HUES6 (cell line): Measurements from ENCODE around the gene ATP13A2.

Experiments used
- H3K27ac ChIP-seq: 2 replicates; pipeline ENCODE4 v1.7.0; 2013; ENCODE audit warnings: low read depth, mild to moderate bottlenecking, low read length, inconsistent platforms
- H3K27me3 ChIP-seq: 2 replicates; pipeline ENCODE4 v1.6.1; 2013; ENCODE audit warnings: low read length; ENCODE audit not compliant: control insufficient read depth, insufficient read depth
- H3K36me3 ChIP-seq: 2 replicates; pipeline ENCODE4 v1.6.1; 2013; ENCODE audit warnings: low read length; ENCODE audit not compliant: control insufficient read depth, insufficient read depth
- H3K4me1 ChIP-seq: 2 replicates; pipeline ENCODE4 v1.6.1; 2013; ENCODE audit warnings: low read length; ENCODE audit not compliant: control insufficient read depth, insufficient read depth
- H3K4me3 ChIP-seq: 2 replicates; pipeline ENCODE4 v1.5.1; 2013; ENCODE audit warnings: low read depth, low read length
- H3K9ac ChIP-seq: one replicate; pipeline ENCODE4 v1.6.1; 2013; ENCODE audit warnings: mild to moderate bottlenecking, low read length
- H3K9me3 ChIP-seq: 2 replicates; pipeline ENCODE4 v1.6.1; 2013; ENCODE audit warnings: low read depth, low read length; ENCODE audit not compliant: control insufficient read depth, insufficient read depth

The ATP13A2 gene

DNA sequence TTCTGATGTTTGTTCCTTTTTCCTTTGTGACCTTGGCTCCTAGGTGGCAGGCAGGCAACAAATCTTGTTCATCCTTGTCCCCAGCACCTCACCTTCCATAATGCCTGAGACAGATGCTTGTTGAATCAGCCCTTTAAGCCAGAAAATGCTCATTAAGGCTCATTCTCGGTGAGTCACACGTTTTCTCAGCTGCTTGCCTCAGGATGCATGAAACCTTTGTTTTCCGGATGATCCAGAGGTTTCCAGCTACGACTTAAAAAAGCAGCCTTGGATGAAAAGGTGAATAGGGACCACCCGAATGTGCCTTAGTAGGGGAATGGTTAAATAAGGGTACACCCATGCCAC lies 4.6 kb upstream of the ATP13A2 start:
- Histone ChIP-seq H3K27ac (peak overlapping the region; percentile 59; the same call in 1 of the 2 replicates), H3K9ac (peak overlapping the region; percentile 67)

DNA sequence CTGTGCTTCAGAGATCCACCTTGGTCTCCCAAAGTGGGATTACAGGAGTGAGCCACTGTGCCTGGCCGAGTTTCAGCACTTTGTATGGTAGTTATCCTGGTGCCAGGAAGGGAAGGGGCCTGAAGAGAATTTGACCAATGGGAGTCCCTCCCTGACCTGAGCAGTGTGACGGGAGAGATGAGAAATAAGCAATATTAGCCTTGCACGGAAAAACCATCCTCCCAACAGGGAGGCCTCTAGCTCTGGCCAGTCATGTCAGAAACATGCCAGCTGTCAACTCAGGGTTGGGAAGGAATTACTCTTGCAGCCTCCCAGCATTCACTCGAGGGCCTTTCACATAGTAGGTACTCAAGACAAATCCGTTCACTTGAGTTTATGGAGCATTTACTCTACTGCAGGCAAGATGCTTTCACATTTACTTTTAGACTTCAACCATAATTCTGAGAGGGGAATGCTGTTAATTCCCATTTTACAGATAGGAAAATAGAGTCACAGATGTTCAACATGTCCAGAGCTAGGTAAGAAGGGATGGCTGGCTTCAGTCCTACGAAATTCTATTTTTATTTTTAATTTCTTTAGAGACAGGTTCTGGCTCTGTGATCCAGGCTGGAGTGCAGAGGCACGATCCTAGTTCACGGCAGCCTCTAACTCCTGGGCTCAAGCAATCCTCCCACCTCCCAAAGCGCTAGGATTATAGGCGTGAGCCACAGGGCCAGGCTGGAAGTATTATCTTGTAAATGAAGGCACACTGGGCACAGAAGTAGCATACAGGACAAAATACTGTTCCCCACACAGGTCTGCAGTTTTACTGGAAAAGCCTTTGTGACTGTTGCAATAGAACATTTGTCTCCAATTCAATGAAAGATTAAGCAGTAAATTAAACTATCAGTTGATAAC lies 3.2 kb upstream of the ATP13A2 start:
- H3K27ac ChIP-seq: peak overlapping the region; percentile 22; the same call in 1 of the 2 replicates

More for the DNA sequence above, 4.6 kb upstream of the ATP13A2 start:
- Histone ChIP-seq H3K36me3 (peaks cover 33% of the 10 kb centered on the region), H3K4me3 (no peak overlapping the region; the same call in 1 of the 2 replicates), H3K9me3 (no peaks in the 10 kb centered on the region), H3K4me1 (peaks cover 43% of the 10 kb centered on the region), H3K27me3 (no peaks in the 10 kb centered on the region)

DNA sequence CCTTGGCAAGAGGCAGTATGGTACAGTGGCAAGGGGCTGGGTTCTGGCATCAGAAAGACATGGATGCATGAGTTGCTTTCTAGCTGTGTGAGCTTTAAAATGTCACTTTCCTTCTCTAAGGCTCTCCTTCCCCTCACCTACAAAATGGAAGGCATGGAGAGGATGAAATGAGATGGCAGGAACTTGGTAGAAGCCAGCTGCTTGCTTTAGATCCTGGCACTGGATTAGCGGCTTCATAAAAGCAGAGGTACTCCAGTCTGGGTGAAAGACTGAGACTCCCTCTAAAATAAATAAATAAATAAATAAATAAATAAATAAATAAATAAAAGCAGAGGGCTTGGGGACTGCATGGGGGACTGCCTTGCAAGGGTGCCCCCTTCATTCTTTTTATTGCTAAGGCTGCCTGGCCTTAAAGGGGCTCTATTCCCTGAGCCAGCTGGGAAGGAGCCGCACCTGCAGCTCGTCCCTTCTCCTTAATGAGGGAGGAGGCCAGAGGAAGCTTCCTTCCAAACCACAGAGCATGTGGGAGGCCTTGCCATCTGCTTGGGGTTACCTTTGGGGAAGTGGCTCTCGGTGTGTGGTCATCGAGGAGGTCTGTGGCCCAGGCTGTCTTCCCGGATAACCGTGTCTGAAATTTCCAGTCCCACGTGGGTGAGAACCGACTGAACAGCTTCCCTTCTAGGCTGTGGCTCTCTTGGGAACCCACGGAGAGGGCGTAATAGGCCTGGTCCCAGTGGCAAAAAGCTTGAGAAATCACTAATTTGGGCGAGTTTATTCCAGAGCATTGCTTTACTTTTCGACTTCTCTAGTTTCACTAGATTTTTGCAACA lies 2.0 kb upstream of the ATP13A2 start:
- peaks cover 57% of the 10 kb centered on the region for H3K4me1 ChIP-seq
- H3K4me3 ChIP-seq: no peak overlapping the region
- H3K27ac ChIP-seq: no peak overlapping the region
- no peaks in the 10 kb centered on the region for H3K9me3 ChIP-seq
- no peak overlapping the region for H3K9ac ChIP-seq
- peaks cover 7% of the 10 kb centered on the region for H3K36me3 ChIP-seq
- no peaks in the 10 kb centered on the region for H3K27me3 ChIP-seq

More for the DNA sequence above, 3.2 kb upstream of the ATP13A2 start:
- no peak overlapping the region for H3K9ac ChIP-seq
- peaks cover 19% of the 10 kb centered on the region for H3K36me3 ChIP-seq
- H3K27me3 ChIP-seq: no peaks in the 10 kb centered on the region
- no peaks in the 10 kb centered on the region for H3K9me3 ChIP-seq
- peak overlapping the region; percentile 8; the same call in 1 of the 2 replicates for H3K4me3 ChIP-seq
- peaks cover 52% of the 10 kb centered on the region for H3K4me1 ChIP-seq

DNA sequence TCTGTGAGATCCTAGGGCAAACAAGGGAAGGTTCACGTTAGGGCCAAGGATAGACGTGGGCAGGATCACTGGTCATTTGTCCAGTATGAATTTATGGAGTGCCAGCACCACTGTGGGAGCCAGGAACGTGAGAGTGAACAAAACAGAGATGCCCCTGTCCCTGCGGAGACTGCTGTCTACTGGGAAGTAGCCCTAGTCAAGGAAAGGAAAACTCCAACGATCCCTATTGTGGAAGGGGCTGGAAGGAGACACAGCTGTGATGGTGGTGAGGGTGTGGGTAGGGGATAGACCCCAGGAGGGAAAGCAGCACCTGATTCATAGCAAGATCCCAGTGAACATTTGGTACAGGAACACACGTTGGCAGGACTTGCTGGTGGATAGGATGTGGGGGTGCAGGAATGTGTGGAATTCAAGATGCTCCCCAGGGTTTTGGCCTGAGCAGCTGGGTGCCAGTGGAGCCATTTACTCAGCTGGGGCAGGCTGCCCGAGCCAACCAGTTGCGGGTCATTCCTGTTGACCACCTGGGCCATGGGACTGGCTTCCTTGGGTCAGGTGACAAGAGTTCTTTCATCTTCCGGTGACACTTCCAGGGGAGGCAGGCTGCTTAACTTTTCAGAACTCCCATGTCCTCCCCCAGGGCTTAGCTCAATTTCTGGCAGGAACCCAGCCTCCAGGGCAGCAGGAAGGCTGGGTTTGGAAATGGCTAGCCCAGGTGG lies 1.2 kb upstream of the ATP13A2 start:
- H3K4me3 ChIP-seq: peak overlapping the region; percentile 87; the same call in 1 of the 2 replicates
- H3K27ac ChIP-seq: no peak overlapping the region
- no peaks in the 10 kb centered on the region for H3K9me3 ChIP-seq
- peaks cover under 1% of the 10 kb centered on the region for H3K36me3 ChIP-seq
- no peaks in the 10 kb centered on the region for H3K27me3 ChIP-seq
- H3K9ac ChIP-seq: peak overlapping the region; percentile 13
- peaks cover 57% of the 10 kb centered on the region for H3K4me1 ChIP-seq

DNA sequence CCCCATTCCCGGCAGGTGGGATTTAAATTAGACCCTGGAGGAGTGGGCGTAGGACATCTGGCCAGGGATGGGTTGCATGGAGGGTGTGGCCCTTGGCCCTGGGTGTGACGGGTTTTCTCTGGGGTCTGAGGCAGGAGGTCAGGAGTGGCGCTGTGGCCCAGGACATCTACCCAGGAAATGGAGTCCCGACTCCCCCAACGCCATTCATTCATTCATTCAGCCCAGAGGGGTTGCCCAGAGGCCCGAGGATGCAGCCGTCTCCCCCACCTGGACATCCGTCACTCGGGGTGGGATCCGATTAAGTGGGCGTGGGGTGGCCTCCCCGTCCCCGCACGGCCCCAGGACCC lies 663 bp downstream of the ATP13A2 start:
- Histone ChIP-seq H3K27ac (no peak overlapping the region), H3K9ac (no peak overlapping the region)

DNA sequence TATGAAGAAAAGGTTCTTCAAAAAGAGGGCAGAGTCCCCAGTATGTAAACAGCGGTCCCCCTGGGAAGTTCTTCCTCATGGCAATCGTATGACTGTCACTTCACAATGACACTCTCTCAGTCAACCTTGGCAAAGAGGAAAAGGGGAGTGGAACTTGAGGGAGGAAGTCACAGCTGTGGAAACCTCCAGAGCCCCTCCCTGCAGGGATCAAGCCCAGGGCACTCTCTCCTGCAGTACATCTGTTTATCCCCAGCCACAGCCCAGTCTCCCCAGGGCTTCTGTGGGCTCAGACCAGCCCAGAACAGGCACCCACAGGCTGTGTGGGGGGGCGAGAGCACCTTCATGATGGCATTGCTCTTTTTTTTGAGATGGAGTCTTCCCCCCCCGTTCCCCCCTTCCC lies 2.0 kb downstream of the ATP13A2 start:
- no peak overlapping the region for H3K27ac ChIP-seq
- no peak overlapping the region for H3K9ac ChIP-seq
- no peak overlapping the region for H3K4me3 ChIP-seq
- H3K36me3 ChIP-seq: peaks cover 7% of the 10 kb centered on the region
- no peaks in the 10 kb centered on the region for H3K9me3 ChIP-seq
- H3K27me3 ChIP-seq: no peaks in the 10 kb centered on the region
- peaks cover 44% of the 10 kb centered on the region for H3K4me1 ChIP-seq

More for the DNA sequence above, 663 bp downstream of the ATP13A2 start:
- Histone ChIP-seq H3K4me3 (peak overlapping the region; percentile 87), H3K27me3 (no peaks in the 10 kb centered on the region), H3K4me1 (peaks cover 56% of the 10 kb centered on the region), H3K36me3 (no peaks in the 10 kb centered on the region), H3K9me3 (no peaks in the 10 kb centered on the region)

DNA sequence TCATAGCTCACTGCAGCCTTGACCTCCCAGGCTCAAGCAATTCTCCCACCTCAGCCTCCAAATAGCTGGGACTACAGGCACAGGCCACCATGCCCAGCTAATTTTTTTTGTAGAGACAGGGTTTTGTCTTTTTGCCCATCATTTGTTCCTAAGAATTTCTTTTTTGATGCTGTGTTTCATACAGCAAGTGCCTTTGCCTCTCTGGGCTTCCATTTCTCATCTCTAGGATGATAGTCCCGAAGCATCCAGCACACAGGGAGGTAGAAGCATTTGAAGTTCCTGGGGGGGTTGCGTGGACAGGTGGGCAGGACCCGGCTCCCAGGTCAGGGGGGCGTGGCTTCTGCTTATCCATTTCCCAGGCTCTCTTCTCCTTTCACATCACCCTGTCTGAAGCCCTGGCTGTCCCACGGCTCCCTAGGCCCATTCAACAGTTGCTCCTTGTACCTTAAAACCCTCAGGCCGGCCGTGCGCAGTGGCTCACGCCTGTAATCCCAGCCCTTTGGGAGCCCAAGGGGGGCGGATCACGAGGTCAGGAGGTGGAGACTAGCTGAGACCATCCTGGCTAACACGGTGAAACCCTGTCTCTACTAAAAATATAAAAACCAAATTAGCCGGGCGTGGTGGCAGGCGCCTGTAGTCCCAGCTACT lies 3.4 kb downstream of the ATP13A2 start:
- Histone ChIP-seq H3K9ac (no peak overlapping the region), H3K27ac (no peak overlapping the region), H3K4me3 (no peak overlapping the region), H3K36me3 (peaks cover 17% of the 10 kb centered on the region), H3K27me3 (no peaks in the 10 kb centered on the region), H3K9me3 (no peaks in the 10 kb centered on the region), H3K4me1 (peaks cover 33% of the 10 kb centered on the region)

DNA sequence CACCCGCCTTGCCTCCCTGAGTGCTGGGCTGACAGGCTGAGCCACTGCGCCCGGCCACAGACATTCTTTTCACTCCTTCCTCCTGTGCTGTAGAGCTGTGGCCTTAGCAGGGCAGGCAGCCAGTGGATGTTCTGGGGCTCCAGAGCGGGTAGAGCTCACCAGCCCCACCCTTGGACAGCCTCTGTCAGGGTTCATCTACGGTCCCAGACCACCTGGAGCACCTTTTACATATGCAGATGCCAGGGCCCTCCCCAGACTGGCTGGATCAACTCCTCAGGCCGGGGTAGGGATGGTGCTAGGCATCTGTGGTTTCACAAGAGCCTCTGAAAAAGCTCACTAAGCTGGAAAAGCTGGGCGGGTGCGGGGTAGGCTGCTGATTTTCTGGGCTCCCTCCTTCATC lies 4.6 kb downstream of the ATP13A2 start:
- Histone ChIP-seq H3K9me3 (no peaks in the 10 kb centered on the region), H3K4me1 (peaks cover 21% of the 10 kb centered on the region), H3K36me3 (peaks cover 27% of the 10 kb centered on the region), H3K9ac (no peak overlapping the region), H3K27me3 (no peaks in the 10 kb centered on the region), H3K4me3 (no peak overlapping the region), H3K27ac (no peak overlapping the region)

DNA sequence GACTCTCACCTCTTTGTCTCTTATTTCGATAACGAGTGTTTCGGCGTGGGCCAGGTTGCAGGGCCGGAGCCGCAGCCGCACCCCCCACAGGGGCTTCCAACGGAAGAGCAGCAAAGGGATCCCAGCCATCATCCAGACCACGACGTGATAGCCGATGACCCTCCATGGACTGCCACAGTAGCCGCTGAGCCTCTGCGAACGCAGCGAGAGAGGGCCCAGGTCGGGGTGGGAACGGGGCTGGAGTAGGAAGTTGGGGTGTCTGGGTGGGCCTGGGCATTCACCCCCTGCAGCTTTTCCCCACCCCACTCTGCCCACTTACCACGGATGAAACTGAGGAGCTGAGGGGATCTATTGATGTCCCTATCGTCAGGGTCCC lies 6.4 kb downstream of the ATP13A2 start:
- no peaks in the 10 kb centered on the region for H3K27me3 ChIP-seq
- no peak overlapping the region for H3K9ac ChIP-seq
- H3K4me3 ChIP-seq: no peak overlapping the region
- H3K27ac ChIP-seq: no peak overlapping the region
- peaks cover 11% of the 10 kb centered on the region for H3K4me1 ChIP-seq
- H3K9me3 ChIP-seq: no peaks in the 10 kb centered on the region
- peaks cover 36% of the 10 kb centered on the region for H3K36me3 ChIP-seq

DNA sequence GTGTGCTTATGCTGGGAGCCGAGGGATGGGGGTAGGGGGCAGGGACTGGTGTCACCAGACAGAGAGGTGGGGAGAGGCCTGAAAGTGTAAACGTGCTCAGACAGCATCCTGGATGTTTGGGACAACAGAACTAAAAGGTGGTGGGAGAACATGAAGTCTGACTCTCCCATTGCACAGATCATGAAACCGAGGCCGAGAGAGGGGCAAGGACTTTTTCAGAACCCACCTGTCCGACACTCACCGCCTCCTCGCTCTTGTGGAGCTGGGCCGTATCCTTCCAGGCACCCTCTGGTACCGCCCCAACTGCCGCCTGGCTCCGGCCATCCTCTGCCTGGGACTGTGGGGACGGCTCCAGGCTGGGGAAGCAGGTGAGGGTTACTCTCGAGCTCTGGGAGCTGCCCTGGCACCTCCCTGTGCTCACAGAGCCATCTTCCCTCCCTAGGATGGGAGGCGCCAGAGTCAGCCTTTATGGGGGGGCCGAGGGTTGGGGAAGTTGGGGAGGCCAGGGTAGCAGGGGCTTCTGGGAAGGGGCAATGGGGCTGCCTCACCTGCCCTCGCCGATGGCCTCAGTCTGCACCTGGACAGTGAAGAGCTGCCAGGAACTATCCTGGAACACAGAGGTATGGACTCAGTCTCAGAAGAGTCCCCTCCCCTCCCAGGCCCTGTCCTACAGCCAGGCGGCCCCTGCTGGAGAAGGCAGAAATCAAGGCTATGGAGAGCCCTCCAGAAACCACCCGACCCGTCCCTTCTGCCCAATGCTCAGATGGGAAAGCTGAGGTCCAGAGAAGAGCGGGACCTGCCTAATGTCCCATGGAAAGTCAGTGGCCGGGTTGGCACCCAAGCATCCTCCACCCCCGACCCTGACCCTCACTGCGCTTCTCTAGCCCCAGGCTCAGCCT lies 7.0 kb downstream of the ATP13A2 start:
- no peak overlapping the region for H3K27ac ChIP-seq
- peaks cover 40% of the 10 kb centered on the region for H3K36me3 ChIP-seq

More for the DNA sequence above, 7.0 kb downstream of the ATP13A2 start:
- no peaks in the 10 kb centered on the region for H3K9me3 ChIP-seq
- H3K4me3 ChIP-seq: no peak overlapping the region
- H3K27me3 ChIP-seq: no peaks in the 10 kb centered on the region
- H3K9ac ChIP-seq: no peak overlapping the region
- peaks cover 10% of the 10 kb centered on the region for H3K4me1 ChIP-seq
